Upper lobe of left lung (tissue), 6 donors: Measurements from ENCODE around the gene RNPEPL1. TPM values are rescaled to one million over a fixed set of nuclear protein-coding genes. Genes with fewer than 3 reads are reported as not detected.

Source experiments
- ATAC-seq, 2 donors: fragments of 200-7000 bp; cut with Tn5 transposase; one replicate each; pipeline ENCODE4 v1.9.1; 2022; ENCODE audit warnings: mild to moderate bottlenecking in 2 of 2, moderate library complexity in 2 of 2; ENCODE audit not compliant: low FRiP score in 2 of 2
- DNase-seq, 2 donors: peaks; one replicate each; pipeline ENCODE4 v3.0.0-alpha.2; 2019 to 2020
- H3K27ac ChIP-seq, 4 donors: fragments of 200-600 bp; sonication (generic); one replicate each; pipeline ENCODE4 v1.5.1; 2016 to 2019
- H3K27me3 ChIP-seq, 4 donors: fragments of 200-600 bp; sonication (generic); one replicate each; pipeline ENCODE4 v1.5.1; 2017 to 2019
- H3K36me3 ChIP-seq, 4 donors: fragments of 200-600 bp; sonication (generic); one replicate each; pipeline ENCODE4 v1.5.1; 2016 to 2019
- H3K4me1 ChIP-seq, 4 donors: fragments of 200-600 bp; sonication (generic); one replicate each; pipeline ENCODE4 v1.5.1; 2018 to 2019
- H3K4me3 ChIP-seq, 4 donors: fragments of 200-600 bp; sonication (generic); one replicate each; pipeline ENCODE4 v1.5.1; 2017 to 2019; ENCODE audit warnings: mild to moderate bottlenecking in 2 of 4, moderate library complexity in 1 of 4
- H3K9me3 ChIP-seq, 4 donors: fragments of 200-600 bp; sonication (generic); one replicate each; pipeline ENCODE4 v1.5.1; 2018 to 2019
- EP300 ChIP-seq, 4 donors: sonication (generic); formaldehyde crosslinking; IDR thresholded peaks; one replicate each; pipeline ENCODE4 v1.5.1; 2017; ENCODE audit warnings: antibody characterized with exemption in 4 of 4, control low read depth in 2 of 4
- POLR2A ChIP-seq, 4 donors: fragments of 450-650 bp; IDR thresholded peaks; one replicate each; pipeline ENCODE4 v1.5.1; 2016 to 2017; ENCODE audit warnings: antibody characterized with exemption in 4 of 4, mild to moderate bottlenecking in 2 of 4
- POLR2AphosphoS5 ChIP-seq, 2 donors: sonication (generic); formaldehyde crosslinking; IDR thresholded peaks; one replicate each; pipeline ENCODE4 v1.5.1; 2017; ENCODE audit warnings: antibody characterized with exemption in 2 of 2
- WGBS, 2 donors: methylation state at CpG; one replicate each; pipeline ENCODE4 v1.1.5; 2017 to 2018; 5-methylcytosine and 5-hydroxymethylcytosine counted together
- total RNA-seq, 6 donors: library from RNA; depleted of rRNA in 4 of 6; stranded (reverse); fragments of >200 nt in 4 of 6; gene quantifications; one replicate each; pipeline versions ENCODE4 v1.1.0 to v1.2.1, GENCODE V29; 2016 to 2021
- TF ChIP-seq, protein P1 (sequence below), 6 experiments: fragments of 450-650 bp in 4 of 6; fragments of 200-600 bp in 2 of 6; sonication (generic) in 2 of 6; IDR thresholded peaks; one replicate each; pipeline ENCODE4 v1.5.1; 2016 to 2019; ENCODE audit warnings: antibody characterized with exemption in 6 of 6
- donor health status: DM: no; HTN: no; CAD: no; lungs with moderate emphysema.
- donor health status: DM: no; HTN: yes; CAD: no; lungs with severe emphysema.

The RNPEPL1 gene
- total RNA-seq, 6 donors from 2014 or later, result 71.0 to 264 (median 123) TPM

GRCh38 chr2:240588006-240588655 lies 19.8 kb downstream of the RNPEPL1 start:
- Histone ChIP-seq H3K36me3 (peaks cover 0 to 40% (median 31%) of the 10 kb centered on the region in 4 donors), H3K4me3 (peak overlapping the region in 2 of 4 donors; percentile 90 to 99), H3K27me3 (no peaks in the 10 kb centered on the region), H3K4me1 (peaks cover 27 to 41% (median 35%) of the 10 kb centered on the region in 4 donors), H3K27ac (no peak overlapping the region), H3K9me3 (no peaks in the 10 kb centered on the region)
- TF ChIP-seq POLR2AphosphoS5 (IDR thresholded peaks at IDR 0.05) (no peak), EP300 (IDR thresholded peaks at IDR 0.05) (no peak), POLR2A (IDR thresholded peaks at IDR 0.05) (no peak)
- TF ChIP-seq, protein P1, sequence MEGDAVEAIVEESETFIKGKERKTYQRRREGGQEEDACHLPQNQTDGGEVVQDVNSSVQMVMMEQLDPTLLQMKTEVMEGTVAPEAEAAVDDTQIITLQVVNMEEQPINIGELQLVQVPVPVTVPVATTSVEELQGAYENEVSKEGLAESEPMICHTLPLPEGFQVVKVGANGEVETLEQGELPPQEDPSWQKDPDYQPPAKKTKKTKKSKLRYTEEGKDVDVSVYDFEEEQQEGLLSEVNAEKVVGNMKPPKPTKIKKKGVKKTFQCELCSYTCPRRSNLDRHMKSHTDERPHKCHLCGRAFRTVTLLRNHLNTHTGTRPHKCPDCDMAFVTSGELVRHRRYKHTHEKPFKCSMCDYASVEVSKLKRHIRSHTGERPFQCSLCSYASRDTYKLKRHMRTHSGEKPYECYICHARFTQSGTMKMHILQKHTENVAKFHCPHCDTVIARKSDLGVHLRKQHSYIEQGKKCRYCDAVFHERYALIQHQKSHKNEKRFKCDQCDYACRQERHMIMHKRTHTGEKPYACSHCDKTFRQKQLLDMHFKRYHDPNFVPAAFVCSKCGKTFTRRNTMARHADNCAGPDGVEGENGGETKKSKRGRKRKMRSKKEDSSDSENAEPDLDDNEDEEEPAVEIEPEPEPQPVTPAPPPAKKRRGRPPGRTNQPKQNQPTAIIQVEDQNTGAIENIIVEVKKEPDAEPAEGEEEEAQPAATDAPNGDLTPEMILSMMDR (IDR thresholded peaks at IDR 0.05), result no peak
- 80 to 83% methylated on average over 10 of the region's 10 CpGs for WGBS, 2 donors
- ATAC-seq (no peak), DNase-seq (no peak)

- H3K4me3 ChIP-seq, result no peak overlapping the region
- WGBS, 2 donors, result 82 to 85% methylated on average over 4 of the region's 4 CpGs
- no peak for ATAC-seq
- DNase-seq, result no peak
- H3K36me3 ChIP-seq, result peaks cover 0 to 45% (median 33%) of the 10 kb centered on the region in 4 donors
- H3K27ac ChIP-seq, result no peak overlapping the region
- H3K9me3 ChIP-seq, result no peaks in the 10 kb centered on the region
- H3K27me3 ChIP-seq, result no peaks in the 10 kb centered on the region
- H3K4me1 ChIP-seq, result peaks cover 27 to 41% (median 35%) of the 10 kb centered on the region in 4 donors
- TF ChIP-seq POLR2A (IDR thresholded peaks at IDR 0.05) (no peak), POLR2AphosphoS5 (IDR thresholded peaks at IDR 0.05) (no peak), EP300 (IDR thresholded peaks at IDR 0.05) (no peak)
- TF ChIP-seq, protein P1 (IDR thresholded peaks at IDR 0.05), result no peak
Measured at GRCh38 chr2:240588669-240589068, 20.4 kb downstream of the RNPEPL1 start.

- peaks cover 27 to 34% (median 29%) of the 10 kb centered on the region in 4 donors for H3K4me1 ChIP-seq
- H3K27me3 ChIP-seq, result no peaks in the 10 kb centered on the region
- no peak for ATAC-seq
- peaks cover 0 to 51% (median 35%) of the 10 kb centered on the region in 4 donors for H3K36me3 ChIP-seq
- TF ChIP-seq POLR2AphosphoS5 (IDR thresholded peaks at IDR 0.05), result no peak
- TF ChIP-seq, protein P1 (IDR thresholded peaks at IDR 0.05), result no peak
- no peak for TF ChIP-seq POLR2A (IDR thresholded peaks at IDR 0.05)
- TF ChIP-seq EP300 (IDR thresholded peaks at IDR 0.05), result no peak
- no peak overlapping the region for H3K4me3 ChIP-seq
- DNase-seq, result peak in 1 of 2 donors; percentile 40
- WGBS, 2 donors, result 88 to 94% methylated on average over 13 to 14 of the region's 14 CpGs
- H3K27ac ChIP-seq, result no peak overlapping the region
- no peaks in the 10 kb centered on the region for H3K9me3 ChIP-seq
Measured at GRCh38 chr2:240589375-240589774, 21.1 kb downstream of the RNPEPL1 start.

GRCh38 chr2:240589850-240590525 lies 21.7 kb downstream of the RNPEPL1 start:
- Histone ChIP-seq H3K36me3 (peaks cover 0 to 51% (median 35%) of the 10 kb centered on the region in 4 donors), H3K27me3 (no peaks in the 10 kb centered on the region), H3K9me3 (no peaks in the 10 kb centered on the region), H3K27ac (no peak overlapping the region), H3K4me1 (peaks cover 22 to 28% (median 23%) of the 10 kb centered on the region in 4 donors), H3K4me3 (no peak overlapping the region)
- TF ChIP-seq EP300 (IDR thresholded peaks at IDR 0.05) (no peak), POLR2AphosphoS5 (IDR thresholded peaks at IDR 0.05) (no peak), POLR2A (IDR thresholded peaks at IDR 0.05) (no peak)
- TF ChIP-seq, protein P1 (IDR thresholded peaks at IDR 0.05), result no peak
- DNase-seq, result peak in 1 of 2 donors; percentile 60
- WGBS, 2 donors, result 85 to 88% methylated on average over 9 to 15 of the region's 16 CpGs
- no peak for ATAC-seq
